22Rv1 (cell line): ENCODE data around the gene THAP8.
A peak's percentile ranks its signal among the peaks of the same experiment; 100 is the strongest.

Experiments
- H3K27ac ChIP-seq: fragments of 450-650 bp; 2 replicates; pipeline ENCODE4 v1.5.1; 2017
- ZFX ChIP-seq: fragments of 450-650 bp; IDR thresholded peaks from 2 replicates; pipeline ENCODE4 v1.6.1; 2017; ENCODE audit warnings: antibody characterized with exemption, borderline replicate concordance
- TF ChIP-seq, protein P1 (sequence below): fragments of 450-650 bp; IDR thresholded peaks from 2 replicates; pipeline ENCODE4 v1.5.1; 2017; ENCODE audit warnings: mild to moderate bottlenecking

The THAP8 gene, protein sequence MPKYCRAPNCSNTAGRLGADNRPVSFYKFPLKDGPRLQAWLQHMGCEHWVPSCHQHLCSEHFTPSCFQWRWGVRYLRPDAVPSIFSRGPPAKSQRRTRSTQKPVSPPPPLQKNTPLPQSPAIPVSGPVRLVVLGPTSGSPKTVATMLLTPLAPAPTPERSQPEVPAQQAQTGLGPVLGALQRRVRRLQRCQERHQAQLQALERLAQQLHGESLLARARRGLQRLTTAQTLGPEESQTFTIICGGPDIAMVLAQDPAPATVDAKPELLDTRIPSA

DNA sequence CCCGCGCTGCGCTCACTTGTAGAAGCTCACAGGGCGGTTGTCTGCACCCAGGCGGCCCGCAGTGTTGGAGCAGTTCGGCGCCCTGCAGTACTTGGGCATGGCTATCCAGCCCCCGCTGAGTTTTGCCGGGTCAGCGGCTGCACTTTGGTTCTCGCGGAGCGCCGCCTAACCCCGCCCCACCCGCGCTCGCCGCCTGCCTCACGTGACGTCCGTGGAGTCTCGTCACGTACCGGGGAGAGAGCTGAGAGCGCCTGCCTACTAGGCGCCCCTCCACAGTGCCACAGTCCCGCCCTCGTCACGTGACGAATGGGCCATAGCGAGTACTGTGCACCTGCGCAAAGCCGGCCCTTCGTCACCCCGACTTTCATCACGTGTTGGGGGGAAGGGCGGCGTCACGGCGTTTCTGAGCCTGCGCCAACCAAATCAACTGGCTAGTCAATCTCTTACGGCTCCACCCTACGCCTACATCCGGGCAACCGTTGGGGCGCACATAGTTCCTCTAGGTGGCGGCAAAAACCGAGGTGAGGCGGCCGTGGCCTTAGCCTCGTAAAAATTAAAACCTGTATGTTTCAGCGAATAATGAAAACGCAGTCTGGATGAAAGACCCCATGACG is at the start of gene THAP8:
Gene THAP8 (minus strand): TSS at position 167 of the 614 bp plus-strand sequence. CDS start 68 bp downstream, at position 99.
- peak within 1 kb of the TSS; percentile 97 for H3K27ac ChIP-seq
- TF ChIP-seq, protein P1, sequence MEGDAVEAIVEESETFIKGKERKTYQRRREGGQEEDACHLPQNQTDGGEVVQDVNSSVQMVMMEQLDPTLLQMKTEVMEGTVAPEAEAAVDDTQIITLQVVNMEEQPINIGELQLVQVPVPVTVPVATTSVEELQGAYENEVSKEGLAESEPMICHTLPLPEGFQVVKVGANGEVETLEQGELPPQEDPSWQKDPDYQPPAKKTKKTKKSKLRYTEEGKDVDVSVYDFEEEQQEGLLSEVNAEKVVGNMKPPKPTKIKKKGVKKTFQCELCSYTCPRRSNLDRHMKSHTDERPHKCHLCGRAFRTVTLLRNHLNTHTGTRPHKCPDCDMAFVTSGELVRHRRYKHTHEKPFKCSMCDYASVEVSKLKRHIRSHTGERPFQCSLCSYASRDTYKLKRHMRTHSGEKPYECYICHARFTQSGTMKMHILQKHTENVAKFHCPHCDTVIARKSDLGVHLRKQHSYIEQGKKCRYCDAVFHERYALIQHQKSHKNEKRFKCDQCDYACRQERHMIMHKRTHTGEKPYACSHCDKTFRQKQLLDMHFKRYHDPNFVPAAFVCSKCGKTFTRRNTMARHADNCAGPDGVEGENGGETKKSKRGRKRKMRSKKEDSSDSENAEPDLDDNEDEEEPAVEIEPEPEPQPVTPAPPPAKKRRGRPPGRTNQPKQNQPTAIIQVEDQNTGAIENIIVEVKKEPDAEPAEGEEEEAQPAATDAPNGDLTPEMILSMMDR, result peak; percentile 52
- TF ChIP-seq ZFX, result no peak

DNA sequence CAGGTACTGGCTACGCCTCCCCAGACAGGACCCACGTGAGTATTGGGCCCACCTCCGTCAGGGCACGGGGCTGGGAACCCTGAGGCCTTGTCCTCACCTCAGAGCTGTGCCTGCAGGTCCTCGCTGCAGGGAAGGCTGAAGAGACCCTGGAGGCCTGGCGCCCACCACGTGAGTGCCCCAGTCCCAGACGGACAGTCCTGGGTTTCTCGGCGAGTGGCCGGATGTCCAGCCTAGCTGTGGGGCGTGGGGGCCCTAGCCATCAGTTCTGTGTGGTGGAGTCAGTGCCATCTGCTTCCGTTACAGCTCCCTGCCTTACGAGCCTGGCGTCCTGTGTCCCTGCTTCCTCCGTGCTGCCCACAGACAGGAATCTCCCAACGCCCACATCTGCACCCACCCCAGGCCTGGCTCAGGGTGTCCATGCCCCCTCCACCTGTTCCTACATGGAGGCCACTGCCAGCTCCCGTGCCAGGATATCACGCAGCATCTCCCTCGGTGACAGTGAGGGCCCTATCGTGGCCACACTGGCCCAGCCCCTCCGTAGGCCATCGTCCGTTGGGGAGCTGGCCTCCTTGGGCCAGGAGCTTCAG is 49.0 kb upstream of the THAP8 start:
- TF ChIP-seq, protein P1, result no peak
- no peak overlapping the region for H3K27ac ChIP-seq

DNA sequence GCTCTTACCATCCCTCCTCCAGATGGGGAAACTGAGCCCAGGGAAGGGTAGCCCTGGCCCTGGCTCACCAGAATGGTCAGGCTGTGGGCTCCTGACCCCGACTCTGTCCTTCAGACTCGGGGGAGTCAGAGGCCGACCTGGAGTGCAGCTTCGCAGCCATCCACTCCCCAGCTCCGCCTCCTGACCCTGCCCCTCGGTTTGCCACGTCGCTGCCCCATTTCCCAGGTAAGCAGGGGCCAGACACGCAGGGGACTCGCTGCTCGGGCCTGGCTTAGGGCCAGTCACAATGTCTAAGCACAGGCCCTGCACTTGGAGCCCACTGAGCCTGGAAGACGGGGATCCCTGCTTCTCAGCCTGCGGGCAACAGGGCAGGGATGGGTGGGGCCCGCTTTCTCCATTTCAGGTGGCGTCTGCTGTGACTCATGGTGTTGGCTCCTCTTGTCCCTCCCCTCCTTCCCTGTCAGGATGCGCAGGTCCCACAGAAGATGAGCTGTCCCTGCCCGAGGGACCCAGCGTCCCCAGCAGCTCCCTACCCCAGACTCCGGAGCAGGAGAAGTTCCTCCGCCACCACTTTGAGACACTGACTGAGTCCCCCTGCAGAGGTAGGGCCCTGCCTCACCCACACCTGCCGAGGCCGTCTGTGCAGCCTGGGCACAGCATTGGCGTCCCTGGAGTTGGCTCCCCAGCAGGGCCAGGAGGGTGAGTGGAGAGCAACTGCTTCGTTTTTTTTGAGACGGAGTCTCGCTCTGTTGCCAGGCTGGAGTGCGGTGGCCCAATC is 47.7 kb upstream of the THAP8 start:
- TF ChIP-seq, protein P1, result no peak
- TF ChIP-seq ZFX, result no peak
- H3K27ac ChIP-seq, result no peak overlapping the region

DNA sequence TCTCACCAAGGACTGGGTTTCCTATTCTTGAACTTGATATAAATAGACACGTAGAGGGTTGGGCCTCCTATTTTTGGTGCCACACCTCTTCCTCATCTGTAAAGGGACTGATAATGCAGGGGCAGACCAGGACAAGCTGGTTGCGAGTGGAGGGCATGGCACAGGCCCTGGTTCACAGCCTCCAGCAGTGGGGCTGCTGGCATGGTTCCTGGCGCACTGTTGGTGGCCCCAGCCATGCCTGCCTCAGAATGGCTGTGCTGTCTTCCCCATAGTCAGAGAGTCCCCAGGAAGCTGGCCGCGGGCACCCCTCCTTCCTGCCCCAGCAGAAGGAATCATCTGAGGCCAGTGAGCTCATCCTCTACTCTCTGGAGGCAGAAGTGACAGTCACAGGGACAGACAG is 46.4 kb upstream of the THAP8 start:
- no peak overlapping the region for H3K27ac ChIP-seq
- TF ChIP-seq ZFX, result no peak
- TF ChIP-seq, protein P1, result no peak

DNA sequence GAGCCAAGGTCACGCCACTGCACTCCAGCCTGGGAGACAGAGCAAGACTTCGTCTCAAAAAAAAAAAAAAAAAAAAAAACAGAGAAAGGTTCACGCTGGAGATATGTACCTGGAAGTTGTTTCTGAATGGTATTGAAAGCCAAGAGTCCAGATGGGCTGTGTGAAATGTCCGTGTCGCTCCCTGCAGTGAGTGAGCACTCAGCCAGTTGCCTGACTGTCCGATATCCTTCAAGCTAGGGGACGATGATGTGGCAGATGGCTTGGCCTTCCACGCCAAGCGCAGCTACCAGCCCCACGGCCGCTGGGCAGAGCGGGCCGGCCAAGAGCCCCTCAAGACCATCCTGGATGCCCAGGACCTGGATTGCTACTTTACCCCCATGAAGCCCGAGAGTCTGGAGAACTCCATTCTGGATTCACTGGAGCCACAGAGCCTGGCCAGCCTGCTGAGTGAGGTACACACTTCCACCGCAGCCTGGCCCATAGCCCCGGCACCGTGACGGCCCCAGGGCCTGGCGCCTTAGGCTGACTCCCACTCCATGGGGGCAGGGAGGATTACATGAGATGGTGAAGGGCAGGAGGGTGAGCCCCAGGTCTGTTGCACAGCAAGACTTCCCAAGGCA is 45.2 kb upstream of the THAP8 start:
- no peak overlapping the region for H3K27ac ChIP-seq
- TF ChIP-seq ZFX, result no peak
- TF ChIP-seq, protein P1, result no peak

DNA sequence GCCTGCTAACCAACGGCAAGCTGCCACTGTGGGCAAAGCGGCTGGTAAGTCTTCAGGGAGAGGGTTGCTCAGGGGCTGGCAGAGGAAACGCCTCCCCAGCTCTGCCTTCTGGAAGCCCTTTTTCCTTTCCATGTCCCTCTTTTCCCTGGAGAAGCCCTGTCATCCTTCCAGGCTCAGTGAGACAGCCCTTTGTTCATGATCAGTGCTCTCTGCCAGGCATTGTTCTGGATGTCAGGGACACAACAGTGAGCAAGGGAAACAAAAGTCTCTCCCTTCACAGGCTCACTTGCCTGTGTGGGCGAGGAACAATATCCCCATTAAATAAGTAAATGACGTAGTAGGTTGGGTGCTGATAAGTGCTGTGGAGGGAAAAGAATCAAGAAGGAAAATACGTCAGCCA is 43.0 kb upstream of the THAP8 start:
- no peak overlapping the region for H3K27ac ChIP-seq
- TF ChIP-seq, protein P1, result no peak
- TF ChIP-seq ZFX, result no peak
